IPS-20b (cell line): ENCODE measurements around the gene LGALSL.

Experiments used
- H3K27ac ChIP-seq: one replicate; pipeline ENCODE4 v1.5.1; 2013; ENCODE audit warnings: low read length
- H3K27me3 ChIP-seq: 2 replicates; pipeline ENCODE4 v1.6.1; 2013; ENCODE audit warnings: mild to moderate bottlenecking, low read length, inconsistent platforms; ENCODE audit not compliant: insufficient read depth
- H3K36me3 ChIP-seq: 2 replicates; pipeline ENCODE4 v1.6.1; 2013; ENCODE audit warnings: low read depth, mild to moderate bottlenecking, inconsistent platforms, low read length, moderate library complexity; ENCODE audit not compliant: insufficient read depth
- H3K4me1 ChIP-seq: 2 replicates; pipeline ENCODE4 v1.6.1; 2013; ENCODE audit warnings: mild to moderate bottlenecking, control low read depth, inconsistent platforms, low read length, moderate library complexity; ENCODE audit not compliant: insufficient read depth
- H3K4me3 ChIP-seq: 2 replicates; pipeline ENCODE4 v1.5.1; 2013; ENCODE audit warnings: mild to moderate bottlenecking, low read length, inconsistent platforms
- H3K9ac ChIP-seq: 2 replicates; pipeline ENCODE4 v1.6.1; 2013; ENCODE audit warnings: low read depth, mild to moderate bottlenecking, inconsistent platforms, low read length, moderate library complexity
- H3K9me3 ChIP-seq: 2 replicates; pipeline ENCODE4 v1.6.1; 2013; ENCODE audit warnings: mild to moderate bottlenecking, low read depth, low read length, inconsistent platforms; ENCODE audit not compliant: insufficient read depth

The LGALSL gene

GRCh38 chr2:64506686-64507085 lies 52.7 kb downstream of the LGALSL start:
- Histone ChIP-seq H3K9ac (no peak overlapping the region), H3K4me1 (no peaks in the 10 kb centered on the region), H3K4me3 (no peak overlapping the region), H3K9me3 (no peaks in the 10 kb centered on the region), H3K36me3 (no peaks in the 10 kb centered on the region), H3K27me3 (no peaks in the 10 kb centered on the region), H3K27ac (no peak overlapping the region)
